Fibroblast of the aortic adventitia (primary cell): ENCODE data around the gene BABAM2. TPM values are rescaled to one million over a fixed set of nuclear protein-coding genes. Genes with fewer than 3 reads are reported as not detected.
"Not testable (repeated sequence)": the region's sequence is repeated elsewhere in the genome, so short reads cannot be mapped to it uniquely, and the experiment has no call there.

ENCODE experiments used
- DNase-seq: peaks from one replicate; pipeline ENCODE4 v3.0.0-alpha.2; 2010; ENCODE audit warnings: low read depth
- H3K4me3 ChIP-seq: 2 replicates; pipeline ENCODE4 v1.5.1; 2011; ENCODE audit warnings: low read depth, mild to moderate bottlenecking, control low read depth, low read length, moderate library complexity
- CTCF ChIP-seq: IDR thresholded peaks from 2 replicates; pipeline ENCODE4 v1.5.1; 2011; ENCODE audit warnings: mild to moderate bottlenecking, low read length, control low read depth, inconsistent platforms; ENCODE audit not compliant: insufficient read depth
- total RNA-seq: library from RNA; depleted of rRNA; stranded (reverse); fragments of >200 nt; gene quantifications from 2 replicates; pipeline ENCODE4 v1.2.3, GENCODE V29; 2012; ENCODE audit warnings: low replicate concordance

The BABAM2 gene
- total RNA-seq, 1 donor, result 45.3 TPM

DNA sequence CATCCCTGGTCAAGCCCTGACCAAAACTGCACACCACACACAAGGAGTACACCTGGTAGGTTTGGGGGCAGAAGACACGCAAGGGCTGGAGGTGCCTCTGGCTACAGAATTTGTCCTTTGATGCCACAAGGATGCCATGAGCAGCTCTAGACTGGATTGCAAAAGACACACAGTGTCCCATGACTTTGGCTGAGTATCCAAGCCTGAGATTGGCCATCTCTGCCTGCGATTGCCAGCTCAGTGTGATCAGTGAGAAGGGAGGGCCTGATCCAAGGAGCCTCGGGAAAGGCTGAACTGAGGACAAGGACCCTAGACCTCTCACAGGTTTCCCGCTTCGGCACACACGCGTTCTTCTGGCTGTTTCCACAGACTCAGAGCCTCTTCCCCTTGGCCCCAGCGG lies 442.2 kb downstream of the BABAM2 start:
- DNase-seq, result no peak
- H3K4me3 ChIP-seq, result no peak overlapping the region
- no peak for TF ChIP-seq CTCF

GRCh38 chr2:28333606-28334526 lies 443.3 kb downstream of the BABAM2 start:
- TF ChIP-seq CTCF, result no peak
- peak; percentile 40 for DNase-seq
- H3K4me3 ChIP-seq, result no peak overlapping the region

DNA sequence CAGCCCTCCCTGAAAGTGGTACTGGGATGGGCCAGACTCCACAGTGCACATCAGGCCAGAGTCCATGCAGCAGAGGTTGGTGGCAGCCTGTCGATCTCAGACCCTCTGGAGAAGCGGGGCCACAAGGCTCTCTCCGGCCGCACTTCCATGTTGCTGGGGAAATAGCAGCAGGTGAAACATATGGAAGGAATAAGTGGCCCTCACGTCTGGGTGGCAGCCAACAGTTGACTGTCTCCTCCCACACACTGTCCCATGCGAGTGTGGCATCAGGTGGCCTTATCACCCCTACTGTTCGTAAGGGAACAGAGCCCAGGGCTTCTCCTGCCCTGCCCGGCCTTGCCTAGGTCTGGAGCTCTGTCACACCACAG lies 444.0 kb downstream of the BABAM2 start:
- no peak overlapping the region for H3K4me3 ChIP-seq
- DNase-seq, result no peak
- TF ChIP-seq CTCF, result no peak

GRCh38 chr2:28335265-28335664 lies 444.7 kb downstream of the BABAM2 start:
- H3K4me3 ChIP-seq, DNase-seq: not testable (repeated sequence)

DNA sequence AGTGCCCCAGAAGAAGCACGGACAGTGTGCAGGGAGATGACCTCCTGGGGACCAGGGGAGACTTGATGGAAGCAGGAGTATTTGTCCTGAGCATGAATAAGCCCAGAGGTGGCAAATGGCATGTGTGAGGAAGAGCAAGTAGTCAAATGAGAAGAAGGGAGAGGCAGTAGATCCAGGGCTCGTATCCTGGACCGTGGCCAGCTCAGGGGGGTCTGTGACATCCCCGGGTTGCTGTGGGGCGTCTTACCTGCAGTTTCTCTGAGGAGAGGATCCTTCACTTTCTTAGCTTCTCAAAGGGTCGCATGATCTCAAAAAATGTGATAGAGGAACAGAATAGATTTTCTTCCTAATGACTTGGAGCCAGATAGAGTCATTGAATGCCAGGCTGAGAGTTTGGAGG lies 445.1 kb downstream of the BABAM2 start:
- TF ChIP-seq CTCF, result no peak
- H3K4me3 ChIP-seq, result no peak overlapping the region

DNA sequence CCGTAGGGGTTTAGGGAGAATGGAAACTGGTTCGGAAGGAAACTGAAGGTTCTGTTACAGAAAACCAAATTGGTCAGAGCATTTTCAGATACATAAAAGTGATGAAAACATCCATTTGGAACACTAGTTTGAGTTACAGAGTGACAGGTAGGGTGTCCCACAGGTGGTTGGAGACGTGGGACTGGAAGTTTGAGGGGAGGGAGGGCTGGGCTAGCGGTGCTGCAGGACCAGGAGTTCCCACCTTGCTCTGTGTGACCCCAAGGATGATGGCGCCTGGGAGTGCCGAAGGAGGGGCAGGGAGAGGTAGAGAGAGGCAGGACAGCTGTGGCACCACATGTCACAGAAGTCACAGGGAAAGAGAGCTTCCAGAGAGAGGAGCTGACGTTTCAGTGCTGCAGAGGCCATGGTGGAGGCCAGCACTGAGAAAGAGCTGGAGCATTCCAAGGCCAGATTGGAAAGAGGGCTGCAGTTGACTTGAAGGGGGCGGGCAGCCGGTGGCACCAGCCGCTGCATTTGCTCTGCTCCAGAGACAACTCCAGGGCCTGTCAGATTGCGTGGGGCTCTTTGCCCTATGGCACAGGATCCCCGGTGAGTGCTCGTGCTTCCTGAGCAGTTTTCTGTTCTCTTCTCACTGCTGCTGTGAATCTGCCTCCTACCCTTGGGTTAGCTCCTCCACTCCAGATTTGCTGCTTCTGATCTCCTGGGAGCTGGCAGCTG lies 445.9 kb downstream of the BABAM2 start:
- DNase-seq, result no peak

More for the DNA sequence above, 445.1 kb downstream of the BABAM2 start:
- no peak for DNase-seq

More for the DNA sequence above, 445.9 kb downstream of the BABAM2 start:
- no peak for TF ChIP-seq CTCF
- no peak overlapping the region for H3K4me3 ChIP-seq
